RWPE1 (cell line): ENCODE data around the gene GDPD5.

Source experiments
- CTCF ChIA-PET: fragments of 350-600 bp; sonication (Branson Sonifier 250); formaldehyde crosslinking; extraction: SDS; loops from one replicate; lab custom pipeline; 2021; lab: Yijun Ruan, JAX
- POLR2A ChIA-PET: fragments of 400-600 bp; formaldehyde crosslinking; extraction: SDS; loops from one replicate; lab custom pipeline; 2020; ENCODE audit warnings: antibody characterized with exemption; ENCODE audit not compliant: low non-redundant PET; lab: Yijun Ruan, JAX
- DNase-seq: peaks from one replicate; pipeline ENCODE4 v3.0.0; 2012; ENCODE audit warnings: low spot score
- H3K27ac ChIP-seq: fragments of 450-650 bp; 2 replicates; pipeline ENCODE4 v1.5.1; 2017
- TF ChIP-seq, protein P1 (sequence below): fragments of 450-650 bp; conservative IDR thresholded peaks from 2 replicates; pipeline ENCODE4 v1.5.1; 2017; ENCODE audit warnings: low read depth, mild to moderate bottlenecking

Gene GDPD5

GRCh38 chr11:75526192-75526541 lies 426 bp upstream of the GDPD5 start:
- peak overlapping the region; percentile 38; the same call in 1 of the 2 replicates for H3K27ac ChIP-seq
- TF ChIP-seq, protein P1, sequence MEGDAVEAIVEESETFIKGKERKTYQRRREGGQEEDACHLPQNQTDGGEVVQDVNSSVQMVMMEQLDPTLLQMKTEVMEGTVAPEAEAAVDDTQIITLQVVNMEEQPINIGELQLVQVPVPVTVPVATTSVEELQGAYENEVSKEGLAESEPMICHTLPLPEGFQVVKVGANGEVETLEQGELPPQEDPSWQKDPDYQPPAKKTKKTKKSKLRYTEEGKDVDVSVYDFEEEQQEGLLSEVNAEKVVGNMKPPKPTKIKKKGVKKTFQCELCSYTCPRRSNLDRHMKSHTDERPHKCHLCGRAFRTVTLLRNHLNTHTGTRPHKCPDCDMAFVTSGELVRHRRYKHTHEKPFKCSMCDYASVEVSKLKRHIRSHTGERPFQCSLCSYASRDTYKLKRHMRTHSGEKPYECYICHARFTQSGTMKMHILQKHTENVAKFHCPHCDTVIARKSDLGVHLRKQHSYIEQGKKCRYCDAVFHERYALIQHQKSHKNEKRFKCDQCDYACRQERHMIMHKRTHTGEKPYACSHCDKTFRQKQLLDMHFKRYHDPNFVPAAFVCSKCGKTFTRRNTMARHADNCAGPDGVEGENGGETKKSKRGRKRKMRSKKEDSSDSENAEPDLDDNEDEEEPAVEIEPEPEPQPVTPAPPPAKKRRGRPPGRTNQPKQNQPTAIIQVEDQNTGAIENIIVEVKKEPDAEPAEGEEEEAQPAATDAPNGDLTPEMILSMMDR = no peak
- ChIA-PET POLR2A (no interaction called here), CTCF (interaction anchor here (0.7 to 1.9 kb wide), 2 partner anchors 81 to 138 kb away, joined by 3 to 8 read pairs; no protein-coding TSS in a partner anchor)
- DNase-seq = no peak

DNA sequence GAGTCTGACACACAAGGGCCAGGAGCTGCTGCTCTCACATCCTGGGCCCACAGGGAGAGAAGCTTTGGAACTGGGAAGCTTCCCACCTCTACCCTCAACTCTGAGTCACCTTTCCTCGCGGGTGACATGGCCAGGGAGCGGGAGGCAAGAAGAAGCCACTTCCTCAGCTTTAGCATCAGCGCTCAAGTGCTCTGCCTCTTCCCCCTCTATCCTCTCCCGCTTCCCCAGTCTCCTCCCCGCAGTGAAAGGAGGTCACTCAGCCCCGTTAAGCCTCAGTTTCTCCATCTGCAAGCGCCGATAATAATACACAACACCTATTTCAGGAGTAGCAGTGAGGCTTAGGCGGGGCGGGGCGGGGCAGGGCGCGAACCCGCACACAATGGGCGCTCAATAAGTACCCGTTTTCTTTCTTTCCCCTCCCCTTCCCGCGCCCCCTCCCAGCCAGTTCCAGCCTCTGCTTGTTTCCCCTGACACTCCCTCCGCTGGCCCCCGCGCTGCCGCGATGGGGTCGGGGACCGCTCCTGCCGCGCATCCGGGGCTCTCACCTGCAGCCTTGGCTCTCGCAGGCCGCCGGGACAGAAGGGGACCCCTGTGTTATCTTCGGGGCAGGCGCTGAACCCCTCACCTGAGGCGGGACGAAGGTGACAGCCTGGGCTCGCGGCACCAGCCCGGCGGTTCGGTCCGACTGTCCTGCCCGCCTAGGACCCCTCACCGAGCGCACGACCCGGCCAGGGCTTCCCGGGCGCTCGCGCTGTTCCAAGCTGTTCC lies 892 bp downstream of the GDPD5 start:
- POLR2A ChIA-PET = no interaction called here
- CTCF ChIA-PET = interaction anchor here (0.9 to 1.9 kb wide), 2 partner anchors 70 to 80 kb away, joined by 3 to 8 read pairs; no protein-coding TSS in a partner anchor
- H3K27ac ChIP-seq = no peak overlapping the region
- TF ChIP-seq, protein P1 = no peak
- DNase-seq = no peak

DNA sequence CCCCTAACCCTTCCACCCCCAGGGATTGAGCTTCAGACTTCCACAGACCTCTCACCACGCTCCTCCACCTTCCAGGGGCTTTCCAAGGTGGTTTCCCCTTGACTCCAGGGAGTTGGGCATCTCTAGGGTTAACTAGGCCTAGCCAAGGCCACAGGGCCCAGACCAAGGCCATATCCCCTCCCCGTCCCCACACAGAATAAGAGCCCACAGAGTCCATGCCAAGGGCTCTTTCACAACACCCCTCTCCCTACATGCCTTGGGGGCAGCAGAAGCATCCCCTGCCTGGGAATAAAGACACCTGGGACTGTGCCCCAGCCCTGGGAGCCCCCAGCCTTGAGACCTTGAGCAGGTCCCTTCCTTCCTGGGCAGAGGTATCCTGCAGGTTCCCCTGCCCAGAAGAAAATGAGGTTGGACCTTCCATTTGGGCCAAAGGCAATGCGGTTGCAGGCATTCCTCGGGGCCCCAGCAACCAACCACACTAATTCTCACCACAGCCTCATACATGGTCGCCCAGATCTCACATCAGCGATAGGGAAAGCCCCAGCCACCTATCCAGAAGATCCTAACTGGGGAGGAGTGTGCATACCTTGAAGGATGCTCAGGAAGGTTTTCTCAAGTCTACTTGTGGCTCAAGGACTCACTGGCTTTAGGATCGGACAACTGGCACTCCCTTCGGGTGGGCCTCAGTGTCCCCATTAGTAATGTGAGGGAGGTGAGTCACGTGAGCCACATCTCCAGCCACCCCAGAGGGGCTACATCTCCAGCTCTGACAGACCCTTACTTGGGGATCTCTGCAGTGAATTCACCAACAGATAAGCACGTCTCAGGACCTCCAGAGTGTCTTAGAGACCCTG lies 1.7 kb downstream of the GDPD5 start:
- TF ChIP-seq, protein P1 = no peak
- CTCF ChIA-PET = interaction anchor here (0.6 kb wide), 1 partner anchor 91 kb away, joined by 5 read pairs; the partner anchor contains the start of gene KLHL35
- DNase-seq = no peak
- POLR2A ChIA-PET = no interaction called here
- H3K27ac ChIP-seq = no peak overlapping the region

DNA sequence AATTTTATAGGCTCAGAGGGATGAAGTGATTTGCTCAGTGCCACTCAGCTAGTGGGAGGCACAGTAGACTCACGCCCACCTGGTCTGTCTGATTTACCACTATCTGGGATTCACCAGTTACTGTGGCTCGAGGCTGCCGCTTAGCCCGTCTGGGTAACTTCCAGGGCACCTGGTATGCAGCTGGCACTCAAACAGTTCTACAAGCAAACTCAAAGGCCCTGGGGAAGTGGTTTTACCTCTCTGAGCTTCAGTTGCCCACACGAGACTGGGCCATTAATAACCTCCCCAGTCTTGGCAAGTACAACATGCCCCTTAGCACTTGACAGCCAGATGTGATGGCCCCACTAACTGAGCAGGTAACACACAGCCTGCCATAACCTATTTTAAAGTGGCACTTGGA lies 2.6 kb downstream of the GDPD5 start:
- POLR2A ChIA-PET = no interaction called here

DNA sequence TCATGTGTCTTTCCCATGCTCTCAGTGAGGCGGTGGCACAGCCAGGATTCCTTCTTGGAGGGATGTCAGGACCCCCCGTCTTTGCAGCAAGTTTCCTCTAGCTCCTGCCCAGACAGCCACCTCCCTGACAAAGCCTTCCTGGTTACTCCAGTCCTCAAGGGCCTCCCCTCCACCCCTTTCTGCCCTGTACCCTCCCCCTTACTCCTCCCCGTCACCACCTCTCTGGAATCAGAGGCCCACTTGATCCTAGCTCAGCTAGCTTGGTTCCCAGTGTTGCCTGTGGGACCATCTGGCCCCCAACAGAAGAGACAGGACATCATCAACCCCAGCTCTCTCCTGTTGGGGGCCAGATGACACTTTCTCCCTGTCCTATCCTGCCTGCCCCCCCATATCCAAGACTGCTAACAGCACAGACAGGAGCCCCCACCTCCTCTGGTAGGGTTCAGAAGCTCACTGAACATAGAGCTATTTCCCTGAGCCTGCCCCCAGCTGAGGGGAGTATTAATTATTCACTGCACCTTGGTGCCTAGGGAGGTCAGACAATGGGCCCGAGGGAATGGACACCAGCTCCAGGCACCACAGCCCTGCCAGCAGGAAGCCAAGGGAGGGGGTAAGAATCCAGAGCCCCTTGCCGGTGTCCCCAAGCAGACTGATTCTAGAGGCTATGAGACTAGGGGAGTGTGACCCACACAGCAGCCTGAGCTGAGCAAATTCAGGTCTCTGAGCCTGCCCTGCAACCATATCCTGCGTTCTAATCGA lies 3.3 kb downstream of the GDPD5 start:
- POLR2A ChIA-PET = interaction anchor here (0.6 kb wide), 1 partner anchor 378 kb away, joined by 3 read pairs; no protein-coding TSS in a partner anchor
- H3K27ac ChIP-seq = no peak overlapping the region
- DNase-seq = no peak
- CTCF ChIA-PET = interaction anchor here (0.6 to 1.5 kb wide), 3 partner anchors 10 to 60 kb away, joined by 3 to 6 read pairs (median 6); no protein-coding TSS in a partner anchor
- TF ChIP-seq, protein P1 = no peak

More for the DNA sequence above, 2.6 kb downstream of the GDPD5 start:
- CTCF ChIA-PET = interaction anchor here (0.6 to 1.2 kb wide), 2 partner anchors 61 to 90 kb away, joined by 5 to 6 read pairs; partner anchors contain the start of gene KLHL35
- TF ChIP-seq, protein P1 = no peak
- no peak for DNase-seq
- no peak overlapping the region for H3K27ac ChIP-seq
